Measurements from ENCODE around the gene BCR. TPM values are rescaled to one million over a fixed set of nuclear protein-coding genes. Genes with fewer than 3 reads are reported as not detected.

Gene BCR
- total and polyA plus RNA-seq, 2 of the 8 experiments (the other 6 are each of a cell fraction or from before 2014, with no cell fraction given): 66.7 to 130 TPM

- no peak overlapping the region for H3K4ac ChIP-seq (replicated peaks; ENCODE audit: insufficient read length, low read depth, low read length)
- ChIA-PET POLR2A (ENCODE audit: partially characterized antibody) (no interaction called here), CTCF (ENCODE audit: partially characterized antibody) (interaction anchor here (0.7 to 13.6 kb wide), 2 partner anchors 118 to 198 kb away, joined by 3 to 249 read pairs; partner anchors contain the start of gene BCR)
- H3K56ac ChIP-seq (replicated peaks; ENCODE audit: insufficient read length, low read depth, low read length): no peak overlapping the region
- no peak overlapping the region for H3K27ac ChIP-seq (ENCODE audit: low read depth, low read length)
- DNase-seq (ENCODE audit: low read depth in 1 of 2, low spot score in 2 of 2): no peak
- H2BK120ac ChIP-seq (replicated peaks; ENCODE audit: low read depth, low read length): no peak overlapping the region
- H2BK12ac ChIP-seq (ENCODE audit: low read depth, low read length): no peak overlapping the region
- H2AK5ac ChIP-seq (ENCODE audit: low read depth, low read length): no peak overlapping the region
- WGBS, 2 experiments (ENCODE audit: extremely low coverage in 1 of 2, insufficient coverage in 1 of 2, insufficient read length in 1 of 2, insufficient replicate concordance in 2 of 2, low coverage in 1 of 2, low lambda C conversion rate in 2 of 2, missing lambda C conversion rate in 1 of 2): 88% methylated on average over 11 of the region's 11 CpGs; no CpG with 5 or more reads in 1 of the 2 experiments
- H3K4me1 ChIP-seq (replicated peaks in 1 of 4; ENCODE audit: control insufficient read depth in 3 of 4, insufficient read depth in 4 of 4, low read length in 3 of 4): no peaks in the 10 kb centered on the region
- H3K27me3 ChIP-seq (replicated peaks in 1 of 4; ENCODE audit: control insufficient read depth in 3 of 4, extremely low read depth in 1 of 4, insufficient read depth in 3 of 4, low read length in 3 of 4): no peaks in the 10 kb centered on the region
- no peaks in the 10 kb centered on the region for H3K79me2 ChIP-seq (ENCODE audit: control insufficient read depth in 1 of 2, insufficient read depth in 2 of 2, low read length in 2 of 2)
- no peak overlapping the region for H3K9ac ChIP-seq (replicated peaks in 1 of 4; ENCODE audit: extremely low read depth in 1 of 4, low read depth in 3 of 4, low read length in 3 of 4)
- H4K8ac ChIP-seq (ENCODE audit: extremely low read depth, insufficient read depth, low read length): no peak overlapping the region
- H3K18ac ChIP-seq (ENCODE audit: extremely low read depth, low read length): no peak overlapping the region
- H2BK5ac ChIP-seq (ENCODE audit: low read depth, low read length): no peak overlapping the region
- H4K20me1 ChIP-seq (replicated peaks in 1 of 2; ENCODE audit: control insufficient read depth in 1 of 2, insufficient read depth in 2 of 2, low read length in 2 of 2): peaks cover 5 to 6% of the 10 kb centered on the region in 2 experiments
- H3K79me1 ChIP-seq (ENCODE audit: low read depth, low read length): no peaks in the 10 kb centered on the region
- H3K23ac ChIP-seq (ENCODE audit: insufficient read length): no peak overlapping the region
- H3K9me3 ChIP-seq (ENCODE audit: insufficient read depth in 2 of 2, low read depth in 1 of 2, low read length in 1 of 2): no peaks in the 10 kb centered on the region
- no peak overlapping the region for H3K4me2 ChIP-seq (ENCODE audit: insufficient read depth in 1 of 2, low read depth in 2 of 2, low read length in 2 of 2)
- no peaks in the 10 kb centered on the region for H3K23me2 ChIP-seq (ENCODE audit: low read depth, low read length)
- no peak overlapping the region for H2AFZ ChIP-seq (ENCODE audit: low read length)
- H3K4me3 ChIP-seq (ENCODE audit: extremely low read depth in 1 of 4, insufficient read depth in 2 of 4, low read depth in 3 of 4, low read length in 4 of 4): no peak overlapping the region
- H4K91ac ChIP-seq (replicated peaks; ENCODE audit: insufficient read length, low read length): no peak overlapping the region
- no peak overlapping the region for H3K14ac ChIP-seq (ENCODE audit: insufficient read length)
- H3K36me3 ChIP-seq (ENCODE audit: control insufficient read depth in 2 of 4, insufficient read depth in 4 of 4, low read length in 3 of 4): peaks cover 25 to 64% (median 53%) of the 10 kb centered on the region in 4 experiments
- H2BK20ac ChIP-seq (ENCODE audit: low read length): no peak overlapping the region
- H4K5ac ChIP-seq (ENCODE audit: insufficient read length, low read depth, low read length): no peak overlapping the region
- no peak overlapping the region for H2BK15ac ChIP-seq (ENCODE audit: low read length)
- FAIRE-seq: no peak
Measured at GRCh38 chr22:23294221-23294620, 113.9 kb downstream of the BCR start.

Measured in H1 (cell line).